22Rv1 (cell line): Measurements from ENCODE around the gene ZNF398.

Experiments used
- H3K27ac ChIP-seq: fragments of 450-650 bp; 2 replicates; pipeline ENCODE4 v1.5.1; 2017
- CTCF ChIP-seq: fragments of 450-650 bp; IDR thresholded peaks from 2 replicates; pipeline ENCODE4 v1.5.1; 2017; ENCODE audit warnings: mild to moderate bottlenecking
- ZFX ChIP-seq: fragments of 450-650 bp; IDR thresholded peaks from 2 replicates; pipeline ENCODE4 v1.6.1; 2017; ENCODE audit warnings: antibody characterized with exemption, borderline replicate concordance

Gene ZNF398

GRCh38 chr7:149147072-149147751 is at the start of gene ZNF398:
Gene ZNF398, plus strand, starts transcription at chr7:149147453. Its CDS starts 290 bp downstream, at chr7:149147743.
- H3K27ac ChIP-seq = peak within 1 kb of the TSS; percentile 91
- TF ChIP-seq ZFX (no peak), CTCF (peak; percentile 100)

- no peak overlapping the region for H3K27ac ChIP-seq
- TF ChIP-seq ZFX = no peak
- no peak for TF ChIP-seq CTCF
Observed at GRCh38 chr7:149099058-149099457, 48.2 kb upstream of the ZNF398 start.

GRCh38 chr7:149100821-149101220 is 46.4 kb upstream of the ZNF398 start:
- TF ChIP-seq ZFX (no peak), CTCF (no peak)
- no peak overlapping the region for H3K27ac ChIP-seq

- no peak overlapping the region for H3K27ac ChIP-seq
- TF ChIP-seq CTCF = no peak
- no peak for TF ChIP-seq ZFX
Observed at GRCh38 chr7:149102666-149103065, 44.6 kb upstream of the ZNF398 start.

GRCh38 chr7:149103424-149103823 is 43.8 kb upstream of the ZNF398 start:
- TF ChIP-seq ZFX (no peak), CTCF (no peak)
- H3K27ac ChIP-seq = no peak overlapping the region

- no peak overlapping the region for H3K27ac ChIP-seq
Observed at GRCh38 chr7:149104214-149104613, 43.0 kb upstream of the ZNF398 start.

GRCh38 chr7:149104749-149105148 is 42.5 kb upstream of the ZNF398 start:
- H3K27ac ChIP-seq = no peak overlapping the region
- TF ChIP-seq CTCF (no peak), ZFX (no peak)

More at GRCh38 chr7:149104214-149104613, 43.0 kb upstream of the ZNF398 start:
- TF ChIP-seq CTCF (no peak), ZFX (no peak)
